ENCODE results near the gene PRR29. TPM values are rescaled to one million over a fixed set of nuclear protein-coding genes. Genes with fewer than 3 reads are reported as not detected.

The PRR29 gene
- polyA plus RNA-seq, 1 donor from 2014 or later: 2.8 TPM

DNA sequence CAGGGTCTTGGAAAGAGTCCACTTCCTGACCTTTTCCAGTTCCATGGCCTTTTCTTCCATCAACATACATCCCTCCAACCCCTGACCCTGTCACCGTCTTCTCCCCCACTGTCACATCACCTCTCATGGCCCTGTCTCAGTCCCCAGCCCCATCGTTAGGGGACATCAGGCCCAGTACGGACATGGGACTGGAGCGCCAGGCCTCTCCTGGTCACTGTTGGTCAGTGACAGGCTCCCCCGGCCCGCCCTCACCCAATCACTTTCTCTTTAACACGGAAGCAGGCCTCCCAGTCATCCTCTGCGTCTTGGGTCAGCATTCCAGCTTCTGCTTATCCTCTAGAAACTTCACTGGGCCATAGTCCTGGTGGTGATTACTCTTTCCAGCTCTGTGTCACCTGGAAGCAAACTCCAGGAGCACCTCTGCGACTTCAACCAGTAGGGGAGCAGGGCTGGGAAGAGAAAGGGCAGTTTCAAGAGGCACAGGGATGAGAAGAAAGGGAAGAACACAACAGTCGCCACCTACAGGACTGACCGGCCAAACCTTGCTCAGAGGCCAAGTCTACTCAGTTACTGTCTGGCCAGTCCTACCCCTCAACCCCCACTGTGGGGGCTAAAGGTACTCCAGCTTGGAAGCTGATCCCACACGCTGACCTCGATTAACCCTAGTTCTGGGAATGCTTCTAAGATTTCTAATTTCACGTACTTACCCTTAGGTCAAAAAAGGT is 38.2 kb downstream of the PRR29 start:
- H3K9me2 ChIP-seq (ENCODE audit: insufficient read depth, low read length): no peaks in the 10 kb centered on the region
- no peak overlapping the region for H3K9ac ChIP-seq (ENCODE audit: low read length)
- H3K36me3 ChIP-seq (ENCODE audit: insufficient read depth, low read length): no peaks in the 10 kb centered on the region
- no peak overlapping the region for H2AFZ ChIP-seq (ENCODE audit: low read depth, low read length)
- no peak overlapping the region for H3K27ac ChIP-seq (ENCODE audit: low read length)
- H3K4me3 ChIP-seq (ENCODE audit: low read length): no peak overlapping the region
- H3K9me3 ChIP-seq (ENCODE audit: low read length): no peaks in the 10 kb centered on the region
- H3K27me3 ChIP-seq (ENCODE audit: insufficient read depth, low read depth, low read length): no peaks in the 10 kb centered on the region
- no peaks in the 10 kb centered on the region for H3F3A ChIP-seq (ENCODE audit: insufficient read depth, low read length, poor library complexity, severe bottlenecking)
- no peak for TF ChIP-seq POLR2AphosphoS5 (IDR thresholded peaks at IDR 0.05)
- H4K20me1 ChIP-seq (ENCODE audit: insufficient read depth): no peaks in the 10 kb centered on the region
- H3K4me2 ChIP-seq (ENCODE audit: low read length): no peak overlapping the region
- H3K79me2 ChIP-seq (replicated peaks; ENCODE audit: insufficient read depth, low read length): no peaks in the 10 kb centered on the region

DNA sequence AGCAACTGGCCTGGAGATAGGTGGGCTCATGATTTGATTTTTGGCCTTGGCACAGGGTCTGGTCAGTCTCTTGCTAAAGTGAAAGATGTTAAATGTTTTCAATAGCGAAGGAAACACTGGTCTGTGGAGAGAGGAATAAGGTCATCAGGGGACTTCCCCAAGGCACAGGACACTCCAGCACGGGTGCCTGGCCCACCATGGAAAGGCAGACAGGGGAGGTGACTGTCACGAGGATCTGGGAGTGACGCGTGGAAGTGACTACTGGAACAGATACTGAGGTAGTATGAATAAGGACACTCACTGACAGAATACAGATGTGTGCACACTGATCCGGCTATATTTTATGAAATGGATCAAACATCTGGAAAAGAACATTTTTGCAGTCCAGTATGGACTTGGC is 39.0 kb downstream of the PRR29 start:
- Histone ChIP-seq H3K27ac (ENCODE audit: low read length) (no peak overlapping the region), H4K20me1 (ENCODE audit: insufficient read depth) (no peaks in the 10 kb centered on the region), H3K9ac (ENCODE audit: low read length) (no peak overlapping the region), H3F3A (ENCODE audit: insufficient read depth, low read length, poor library complexity, severe bottlenecking) (no peaks in the 10 kb centered on the region), H3K4me2 (ENCODE audit: low read length) (no peak overlapping the region), H3K36me3 (ENCODE audit: insufficient read depth, low read length) (no peaks in the 10 kb centered on the region), H3K27me3 (ENCODE audit: insufficient read depth, low read depth, low read length) (no peaks in the 10 kb centered on the region), H3K79me2 (replicated peaks; ENCODE audit: insufficient read depth, low read length) (no peaks in the 10 kb centered on the region), H3K4me3 (ENCODE audit: low read length) (no peak overlapping the region), H3K9me3 (ENCODE audit: low read length) (no peaks in the 10 kb centered on the region), H3K9me2 (ENCODE audit: insufficient read depth, low read length) (no peaks in the 10 kb centered on the region), H2AFZ (ENCODE audit: low read depth, low read length) (no peak overlapping the region)
- TF ChIP-seq TAF1 (IDR thresholded peaks at IDR 0.05; ENCODE audit: low read depth): no peak
- TF ChIP-seq EP300 (conservative IDR thresholded peaks at IDR 0.05; ENCODE audit: poor library complexity, severe bottlenecking): no peak
- TF ChIP-seq, protein P1, sequence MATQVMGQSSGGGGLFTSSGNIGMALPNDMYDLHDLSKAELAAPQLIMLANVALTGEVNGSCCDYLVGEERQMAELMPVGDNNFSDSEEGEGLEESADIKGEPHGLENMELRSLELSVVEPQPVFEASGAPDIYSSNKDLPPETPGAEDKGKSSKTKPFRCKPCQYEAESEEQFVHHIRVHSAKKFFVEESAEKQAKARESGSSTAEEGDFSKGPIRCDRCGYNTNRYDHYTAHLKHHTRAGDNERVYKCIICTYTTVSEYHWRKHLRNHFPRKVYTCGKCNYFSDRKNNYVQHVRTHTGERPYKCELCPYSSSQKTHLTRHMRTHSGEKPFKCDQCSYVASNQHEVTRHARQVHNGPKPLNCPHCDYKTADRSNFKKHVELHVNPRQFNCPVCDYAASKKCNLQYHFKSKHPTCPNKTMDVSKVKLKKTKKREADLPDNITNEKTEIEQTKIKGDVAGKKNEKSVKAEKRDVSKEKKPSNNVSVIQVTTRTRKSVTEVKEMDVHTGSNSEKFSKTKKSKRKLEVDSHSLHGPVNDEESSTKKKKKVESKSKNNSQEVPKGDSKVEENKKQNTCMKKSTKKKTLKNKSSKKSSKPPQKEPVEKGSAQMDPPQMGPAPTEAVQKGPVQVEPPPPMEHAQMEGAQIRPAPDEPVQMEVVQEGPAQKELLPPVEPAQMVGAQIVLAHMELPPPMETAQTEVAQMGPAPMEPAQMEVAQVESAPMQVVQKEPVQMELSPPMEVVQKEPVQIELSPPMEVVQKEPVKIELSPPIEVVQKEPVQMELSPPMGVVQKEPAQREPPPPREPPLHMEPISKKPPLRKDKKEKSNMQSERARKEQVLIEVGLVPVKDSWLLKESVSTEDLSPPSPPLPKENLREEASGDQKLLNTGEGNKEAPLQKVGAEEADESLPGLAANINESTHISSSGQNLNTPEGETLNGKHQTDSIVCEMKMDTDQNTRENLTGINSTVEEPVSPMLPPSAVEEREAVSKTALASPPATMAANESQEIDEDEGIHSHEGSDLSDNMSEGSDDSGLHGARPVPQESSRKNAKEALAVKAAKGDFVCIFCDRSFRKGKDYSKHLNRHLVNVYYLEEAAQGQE (IDR thresholded peaks at IDR 0.05; ENCODE audit: borderline replicate concordance): no peak

DNA sequence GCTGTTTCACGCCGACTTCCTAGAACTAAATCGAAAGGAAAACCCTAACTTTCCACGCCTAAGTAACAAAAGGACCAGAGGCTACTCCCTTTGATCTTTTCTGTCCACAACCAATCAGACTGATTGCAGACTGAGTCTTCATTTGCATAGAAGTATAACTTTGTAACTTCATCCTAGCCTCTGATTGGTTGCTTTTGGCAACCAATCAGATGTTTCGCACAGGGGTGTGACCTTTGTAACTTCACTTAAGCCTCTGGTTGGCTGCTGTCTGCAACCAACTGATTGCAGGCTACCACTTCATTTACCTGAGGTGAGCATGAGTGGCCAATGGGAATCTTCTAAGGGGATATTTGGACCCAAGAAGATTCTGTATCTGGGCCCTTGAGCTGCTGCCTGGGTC is 39.7 kb downstream of the PRR29 start:
- H2AFZ ChIP-seq (ENCODE audit: low read depth, low read length): no peak overlapping the region
- no peak overlapping the region for H3K27ac ChIP-seq (ENCODE audit: low read length)
- no peaks in the 10 kb centered on the region for H3K9me2 ChIP-seq (ENCODE audit: insufficient read depth, low read length)
- H3K4me3 ChIP-seq (ENCODE audit: low read length): no peak overlapping the region
- TF ChIP-seq SMC3 (conservative IDR thresholded peaks at IDR 0.05; ENCODE audit: poor library complexity): no peak
- no peak overlapping the region for H3K9ac ChIP-seq (ENCODE audit: low read length)
- H3K27me3 ChIP-seq (ENCODE audit: insufficient read depth, low read depth, low read length): no peaks in the 10 kb centered on the region
- no peak overlapping the region for H3K4me2 ChIP-seq (ENCODE audit: low read length)
- no peaks in the 10 kb centered on the region for H3F3A ChIP-seq (ENCODE audit: insufficient read depth, low read length, poor library complexity, severe bottlenecking)
- H3K9me3 ChIP-seq (ENCODE audit: low read length): no peaks in the 10 kb centered on the region
- no peaks in the 10 kb centered on the region for H3K79me2 ChIP-seq (replicated peaks; ENCODE audit: insufficient read depth, low read length)
- H4K20me1 ChIP-seq (ENCODE audit: insufficient read depth): no peaks in the 10 kb centered on the region
- no peaks in the 10 kb centered on the region for H3K36me3 ChIP-seq (ENCODE audit: insufficient read depth, low read length)
